Measurements from ENCODE around the gene SDK1. TPM values are rescaled to one million over a fixed set of nuclear protein-coding genes. Genes with fewer than 3 reads are reported as not detected.
"Not testable (repeated sequence)": the region's sequence is repeated elsewhere in the genome, so short reads cannot be mapped to it uniquely, and the experiment has no call there.

Gene SDK1
- total RNA-seq, 1 donor from 2014 or later = 10.4 TPM

GRCh38 chr7:4214291-4215155, 913.5 kb downstream of the SDK1 start:
- TF ChIP-seq, protein P1, sequence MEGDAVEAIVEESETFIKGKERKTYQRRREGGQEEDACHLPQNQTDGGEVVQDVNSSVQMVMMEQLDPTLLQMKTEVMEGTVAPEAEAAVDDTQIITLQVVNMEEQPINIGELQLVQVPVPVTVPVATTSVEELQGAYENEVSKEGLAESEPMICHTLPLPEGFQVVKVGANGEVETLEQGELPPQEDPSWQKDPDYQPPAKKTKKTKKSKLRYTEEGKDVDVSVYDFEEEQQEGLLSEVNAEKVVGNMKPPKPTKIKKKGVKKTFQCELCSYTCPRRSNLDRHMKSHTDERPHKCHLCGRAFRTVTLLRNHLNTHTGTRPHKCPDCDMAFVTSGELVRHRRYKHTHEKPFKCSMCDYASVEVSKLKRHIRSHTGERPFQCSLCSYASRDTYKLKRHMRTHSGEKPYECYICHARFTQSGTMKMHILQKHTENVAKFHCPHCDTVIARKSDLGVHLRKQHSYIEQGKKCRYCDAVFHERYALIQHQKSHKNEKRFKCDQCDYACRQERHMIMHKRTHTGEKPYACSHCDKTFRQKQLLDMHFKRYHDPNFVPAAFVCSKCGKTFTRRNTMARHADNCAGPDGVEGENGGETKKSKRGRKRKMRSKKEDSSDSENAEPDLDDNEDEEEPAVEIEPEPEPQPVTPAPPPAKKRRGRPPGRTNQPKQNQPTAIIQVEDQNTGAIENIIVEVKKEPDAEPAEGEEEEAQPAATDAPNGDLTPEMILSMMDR (IDR thresholded peaks at IDR 0.05) = no peak
- ATAC-seq (no peak), DNase-seq (no peak)
- Histone ChIP-seq H3K4me3 (no peak overlapping the region), H3K27ac (no peak overlapping the region), H3K4me1 (no peaks in the 10 kb centered on the region), H3K27me3 (no peaks in the 10 kb centered on the region), H3K36me3 (no peaks in the 10 kb centered on the region), H3K9me3 (no peaks in the 10 kb centered on the region)
- intact Hi-C loops (cut with DNase I) = no loop called here

- Histone ChIP-seq H3K9me3 (no peaks in the 10 kb centered on the region), H3K4me3 (no peak overlapping the region), H3K27ac (no peak overlapping the region), H3K27me3 (no peaks in the 10 kb centered on the region), H3K36me3 (no peaks in the 10 kb centered on the region), H3K4me1 (no peaks in the 10 kb centered on the region)
- TF ChIP-seq, protein P1 (IDR thresholded peaks at IDR 0.05) = no peak
- intact Hi-C loops (cut with DNase I) = no loop called here
- peak; percentile 26 for ATAC-seq
- DNase-seq = no peak
Observed at GRCh38 chr7:4215176-4215720, 914.2 kb downstream of the SDK1 start.

GRCh38 chr7:4216016-4216415, 915.0 kb downstream of the SDK1 start:
- no peak for DNase-seq
- H3K27ac ChIP-seq = no peak overlapping the region
- intact Hi-C loops (cut with DNase I) = no loop called here
- no peaks in the 10 kb centered on the region for H3K4me1 ChIP-seq
- no peaks in the 10 kb centered on the region for H3K9me3 ChIP-seq
- TF ChIP-seq, protein P1 (IDR thresholded peaks at IDR 0.05) = no peak
- no peak for ATAC-seq
- H3K4me3 ChIP-seq = no peak overlapping the region
- H3K27me3 ChIP-seq = no peaks in the 10 kb centered on the region
- no peaks in the 10 kb centered on the region for H3K36me3 ChIP-seq

DNA sequence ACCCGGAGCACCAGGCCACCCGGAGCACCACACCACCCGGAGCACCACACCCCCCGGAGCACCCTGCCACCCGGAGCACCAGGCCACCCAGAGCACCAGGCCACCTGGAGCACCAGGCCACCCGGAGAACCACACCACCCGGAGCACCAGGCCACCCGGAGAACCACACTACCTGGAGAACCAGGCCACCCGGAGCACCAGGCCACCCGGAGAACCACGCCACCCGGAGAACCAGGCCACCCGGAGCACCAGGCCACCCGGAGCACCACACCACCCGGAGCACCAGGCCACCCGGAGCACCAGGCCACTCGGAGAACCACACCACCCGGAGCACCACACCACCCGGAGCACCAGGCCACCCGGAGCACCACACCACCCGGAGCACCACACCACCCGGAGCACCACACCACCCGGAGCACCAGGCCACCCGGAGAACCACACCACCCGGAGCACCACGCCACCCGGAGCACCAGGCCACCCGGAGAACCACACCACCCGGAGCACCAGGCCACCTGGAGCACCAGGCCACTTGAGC, 916.1 kb downstream of the SDK1 start:
- H3K27ac ChIP-seq; H3K4me3 ChIP-seq; H3K9me3 ChIP-seq; H3K27me3 ChIP-seq; DNase-seq; intact Hi-C loops (cut with DNase I); H3K4me1 ChIP-seq; H3K36me3 ChIP-seq; ATAC-seq: not testable (repeated sequence)

GRCh38 chr7:4218481-4218880, 917.4 kb downstream of the SDK1 start:
- intact Hi-C loops (cut with DNase I) = no loop called here

More at GRCh38 chr7:4218481-4218880, 917.4 kb downstream of the SDK1 start:
- Histone ChIP-seq H3K4me1 (no peaks in the 10 kb centered on the region), H3K27ac (no peak overlapping the region), H3K27me3 (no peaks in the 10 kb centered on the region), H3K9me3 (no peaks in the 10 kb centered on the region), H3K36me3 (no peaks in the 10 kb centered on the region), H3K4me3 (no peak overlapping the region)
- TF ChIP-seq, protein P1 (IDR thresholded peaks at IDR 0.05) = no peak
- DNase-seq (no peak), ATAC-seq (no peak)

Data from upper lobe of right lung (tissue), 1 donor.